RWPE2 (cell line): ENCODE measurements around the gene PEX3.

Experiments used
- ATAC-seq: fragments of 200-7000 bp; cut with Tn5 transposase; 3 replicates; pipeline ENCODE4 v1.9.1; 2021; ENCODE audit warnings: low read depth
- DNase-seq: peaks from one replicate; pipeline ENCODE4 v3.0.0-alpha.2; 2020; ENCODE audit warnings: low spot score
- H3K27ac ChIP-seq: fragments of 450-650 bp; 2 replicates; pipeline ENCODE4 v1.5.1; 2017; ENCODE audit warnings: mild to moderate bottlenecking; ENCODE audit not compliant: poor library complexity, severe bottlenecking
- H3K27me3 ChIP-seq: fragments of 250-450 bp; sonication (Bioruptor Pico); 2 replicates; pipeline ENCODE4 v1.5.1; 2021; ENCODE audit warnings: mild to moderate bottlenecking, moderate library complexity; ENCODE audit not compliant: insufficient read depth, poor library complexity, severe bottlenecking
- H3K36me3 ChIP-seq: fragments of 250-450 bp; sonication (Bioruptor Pico); 2 replicates; pipeline ENCODE4 v1.5.1; 2020; ENCODE audit warnings: low read depth, mild to moderate bottlenecking, moderate library complexity
- H3K4me1 ChIP-seq: fragments of 250-450 bp; sonication (Bioruptor Pico); 2 replicates; pipeline ENCODE4 v1.5.1; 2021; ENCODE audit warnings: mild to moderate bottlenecking, moderate library complexity; ENCODE audit not compliant: insufficient read depth, poor library complexity, severe bottlenecking
- H3K4me3 ChIP-seq: fragments of 250-450 bp; sonication (Bioruptor Pico); 2 replicates; pipeline ENCODE4 v1.5.1; 2021; ENCODE audit warnings: mild to moderate bottlenecking, moderate library complexity; ENCODE audit not compliant: severe bottlenecking
- H3K9me3 ChIP-seq: fragments of 250-450 bp; sonication (Bioruptor Pico); 2 replicates; pipeline ENCODE4 v1.5.1; 2021; ENCODE audit warnings: mild to moderate bottlenecking, moderate library complexity; ENCODE audit not compliant: severe bottlenecking
- TF ChIP-seq, protein P1 (sequence below): fragments of 450-650 bp; IDR thresholded peaks from one replicate; pipeline ENCODE4 v1.5.1; 2017; ENCODE audit warnings: mild to moderate bottlenecking, moderate library complexity; ENCODE audit not compliant: poor library complexity, severe bottlenecking

Gene PEX3, protein sequence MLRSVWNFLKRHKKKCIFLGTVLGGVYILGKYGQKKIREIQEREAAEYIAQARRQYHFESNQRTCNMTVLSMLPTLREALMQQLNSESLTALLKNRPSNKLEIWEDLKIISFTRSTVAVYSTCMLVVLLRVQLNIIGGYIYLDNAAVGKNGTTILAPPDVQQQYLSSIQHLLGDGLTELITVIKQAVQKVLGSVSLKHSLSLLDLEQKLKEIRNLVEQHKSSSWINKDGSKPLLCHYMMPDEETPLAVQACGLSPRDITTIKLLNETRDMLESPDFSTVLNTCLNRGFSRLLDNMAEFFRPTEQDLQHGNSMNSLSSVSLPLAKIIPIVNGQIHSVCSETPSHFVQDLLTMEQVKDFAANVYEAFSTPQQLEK

DNA sequence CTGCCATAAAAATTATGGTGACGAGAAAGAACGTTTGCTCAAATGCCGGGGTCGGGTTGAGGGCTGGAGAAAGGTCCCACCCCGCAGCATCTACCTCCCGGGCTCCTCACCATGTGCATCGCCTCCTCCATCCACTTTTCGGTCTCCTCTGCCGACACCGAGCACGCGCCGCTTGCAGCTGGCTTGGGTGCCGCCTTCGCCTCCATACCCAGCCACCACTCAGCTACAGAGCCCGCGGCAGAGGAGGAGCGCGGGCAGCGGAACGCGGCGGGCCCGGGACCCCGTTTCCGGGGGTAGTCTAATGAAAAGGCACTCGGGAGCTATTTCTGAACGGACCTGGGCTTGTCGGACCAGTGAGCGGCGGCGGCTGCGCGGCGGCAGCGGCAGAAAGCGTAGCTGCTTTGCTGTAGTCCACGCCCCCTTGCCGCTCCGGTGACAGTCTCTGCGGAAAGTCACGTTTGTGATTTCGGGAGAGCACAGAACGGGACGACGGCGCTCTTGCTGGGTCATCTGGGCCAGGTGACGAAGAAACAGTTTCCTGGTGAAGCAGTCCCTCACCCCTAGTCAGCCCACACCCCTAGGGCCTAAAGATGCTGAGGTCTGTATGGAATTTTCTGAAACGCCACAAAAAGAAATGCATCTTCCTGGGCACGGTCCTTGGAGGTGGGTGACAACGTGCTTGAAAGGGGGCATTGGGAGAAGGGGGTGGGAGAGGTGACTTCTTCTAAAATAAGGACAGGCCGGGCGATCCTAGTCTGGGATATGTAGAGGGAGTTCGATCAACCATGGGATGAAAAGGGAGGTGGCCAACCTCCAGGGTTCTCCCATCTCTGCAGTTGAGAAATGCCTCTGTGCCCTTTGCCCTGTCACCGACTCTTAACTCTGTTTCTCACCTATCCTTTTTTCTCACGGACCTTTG is at the start of gene PEX3, which contains the start of gene ADAT2:
Gene PEX3 (plus strand): TSS at position 353 of the 919 bp plus-strand sequence. CDS start 238 bp downstream, at position 591.
Gene ADAT2 (minus strand): TSS at position 243 of the 919 bp plus-strand sequence. CDS start 37 bp downstream, at position 206.
- peak within 1 kb of the TSS; percentile 58 for H3K27ac ChIP-seq
- H3K36me3 ChIP-seq, result peaks cover 8% of the 10 kb centered on the region; the same call in 1 of the 2 replicates
- TF ChIP-seq, protein P1, sequence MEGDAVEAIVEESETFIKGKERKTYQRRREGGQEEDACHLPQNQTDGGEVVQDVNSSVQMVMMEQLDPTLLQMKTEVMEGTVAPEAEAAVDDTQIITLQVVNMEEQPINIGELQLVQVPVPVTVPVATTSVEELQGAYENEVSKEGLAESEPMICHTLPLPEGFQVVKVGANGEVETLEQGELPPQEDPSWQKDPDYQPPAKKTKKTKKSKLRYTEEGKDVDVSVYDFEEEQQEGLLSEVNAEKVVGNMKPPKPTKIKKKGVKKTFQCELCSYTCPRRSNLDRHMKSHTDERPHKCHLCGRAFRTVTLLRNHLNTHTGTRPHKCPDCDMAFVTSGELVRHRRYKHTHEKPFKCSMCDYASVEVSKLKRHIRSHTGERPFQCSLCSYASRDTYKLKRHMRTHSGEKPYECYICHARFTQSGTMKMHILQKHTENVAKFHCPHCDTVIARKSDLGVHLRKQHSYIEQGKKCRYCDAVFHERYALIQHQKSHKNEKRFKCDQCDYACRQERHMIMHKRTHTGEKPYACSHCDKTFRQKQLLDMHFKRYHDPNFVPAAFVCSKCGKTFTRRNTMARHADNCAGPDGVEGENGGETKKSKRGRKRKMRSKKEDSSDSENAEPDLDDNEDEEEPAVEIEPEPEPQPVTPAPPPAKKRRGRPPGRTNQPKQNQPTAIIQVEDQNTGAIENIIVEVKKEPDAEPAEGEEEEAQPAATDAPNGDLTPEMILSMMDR, result no peak
- H3K9me3 ChIP-seq, result no peaks in the 10 kb centered on the region
- peak within 1 kb of the TSS; percentile 52 for H3K4me3 ChIP-seq
- ATAC-seq, result peak; percentile 97
- H3K4me1 ChIP-seq, result peaks cover 11% of the 10 kb centered on the region
- H3K27me3 ChIP-seq, result no peaks in the 10 kb centered on the region
- peak; percentile 92 for DNase-seq

DNA sequence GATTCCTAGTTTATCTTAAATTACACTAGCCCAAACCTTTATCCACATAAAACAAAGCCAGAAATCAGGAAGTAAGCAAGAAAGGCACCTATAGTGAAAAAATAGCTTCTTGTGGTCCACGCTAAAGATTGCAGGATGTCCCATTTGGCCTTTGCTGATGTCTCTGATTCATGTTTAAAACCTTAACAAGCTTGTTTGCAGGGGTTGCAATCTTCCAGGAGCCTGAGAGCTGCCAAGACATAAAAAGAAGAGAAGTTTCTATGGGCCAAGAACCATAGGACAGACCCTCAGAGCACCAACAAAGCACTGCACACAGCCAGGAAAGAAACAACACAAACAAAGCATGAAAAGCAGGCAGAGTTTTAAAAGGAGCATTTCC is 49.5 kb upstream of the PEX3 start:
- ATAC-seq (no peak), DNase-seq (no peak)
- Histone ChIP-seq H3K27me3 (no peaks in the 10 kb centered on the region), H3K36me3 (no peaks in the 10 kb centered on the region), H3K4me1 (peaks cover 56% of the 10 kb centered on the region), H3K4me3 (no peak overlapping the region), H3K9me3 (no peaks in the 10 kb centered on the region), H3K27ac (peak overlapping the region; percentile 95)
- TF ChIP-seq, protein P1, result no peak

DNA sequence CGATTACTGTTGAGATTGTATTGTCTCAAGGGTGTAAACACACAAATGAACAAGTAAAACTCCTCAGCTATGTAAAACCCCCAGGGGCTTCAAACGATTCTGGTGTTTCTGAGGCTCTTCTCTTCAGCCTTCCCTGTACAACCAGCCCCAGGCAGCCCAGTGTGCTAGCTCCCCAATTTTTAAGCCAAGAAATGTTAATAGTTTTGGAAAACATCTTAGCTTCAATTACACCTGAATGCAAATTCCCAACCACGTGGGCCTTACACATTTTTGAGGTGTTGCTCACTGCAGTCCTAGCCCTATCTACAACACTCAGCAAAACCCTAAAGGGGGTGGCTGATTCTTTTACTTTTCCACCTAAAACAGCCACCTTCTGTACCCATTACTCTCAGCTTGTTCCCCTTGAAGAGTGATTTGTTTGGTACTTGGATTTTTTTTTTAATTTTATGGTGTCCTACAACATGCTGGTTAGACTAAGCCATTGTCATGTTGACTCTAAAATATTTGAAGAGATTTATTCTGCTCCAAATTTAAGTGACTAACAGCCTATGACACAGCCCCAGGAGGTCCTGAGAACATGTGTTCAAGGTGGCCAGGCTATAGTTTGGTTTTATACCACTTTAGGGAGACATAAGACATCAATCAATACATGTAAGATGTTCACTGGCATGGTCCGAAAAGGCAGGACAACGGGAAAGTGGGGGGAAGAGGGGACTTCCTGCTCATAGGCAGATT is 48.8 kb upstream of the PEX3 start:
- TF ChIP-seq, protein P1, result no peak
- DNase-seq (no peak), ATAC-seq (no peak)
- Histone ChIP-seq H3K4me1 (peaks cover 50% of the 10 kb centered on the region), H3K27ac (peak overlapping the region; percentile 95), H3K36me3 (no peaks in the 10 kb centered on the region), H3K27me3 (no peaks in the 10 kb centered on the region), H3K9me3 (no peaks in the 10 kb centered on the region), H3K4me3 (no peak overlapping the region)

DNA sequence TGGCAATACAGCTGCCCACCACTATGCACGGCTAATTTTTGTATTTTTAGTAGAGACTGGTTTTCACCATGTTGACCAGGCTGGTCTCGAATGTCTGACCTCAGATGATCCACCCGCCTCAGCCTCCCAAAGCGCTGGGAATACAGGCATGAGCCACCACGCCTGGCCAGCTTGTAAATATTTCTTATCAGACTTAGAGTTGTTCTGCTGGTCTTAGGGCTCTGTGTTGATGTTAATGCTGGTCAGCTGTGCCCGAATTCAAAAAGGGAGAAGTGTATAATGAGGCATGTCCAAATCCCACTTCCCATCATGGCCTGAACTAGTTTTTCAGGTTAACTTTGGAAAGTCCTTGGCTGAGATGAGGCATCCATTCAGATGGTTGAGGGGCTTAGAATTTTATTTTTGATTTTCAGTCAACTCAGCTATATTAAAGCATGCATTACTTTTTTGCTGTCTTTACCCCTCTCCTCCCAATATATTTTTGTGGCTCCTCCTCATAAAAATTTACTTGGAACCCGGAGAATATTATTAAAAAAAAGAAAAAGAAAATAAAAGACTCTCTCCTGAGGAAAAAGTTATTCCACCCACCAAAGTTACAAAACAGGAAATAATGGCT is 47.8 kb upstream of the PEX3 start:
- no peaks in the 10 kb centered on the region for H3K36me3 ChIP-seq
- no peaks in the 10 kb centered on the region for H3K27me3 ChIP-seq
- TF ChIP-seq, protein P1, result no peak

More for the DNA sequence above, 47.8 kb upstream of the PEX3 start:
- no peak overlapping the region for H3K4me3 ChIP-seq
- no peak overlapping the region for H3K27ac ChIP-seq
- ATAC-seq (no peak), DNase-seq (no peak)
- H3K9me3 ChIP-seq, result no peaks in the 10 kb centered on the region
- H3K4me1 ChIP-seq, result peaks cover 44% of the 10 kb centered on the region
